ENCODE results near the gene FAM53B. TPM values are rescaled to one million over a fixed set of nuclear protein-coding genes. Genes with fewer than 3 reads are reported as not detected.

Gene FAM53B
- total RNA-seq, 1 experiment from 2014 or later, result 11.2 TPM

DNA sequence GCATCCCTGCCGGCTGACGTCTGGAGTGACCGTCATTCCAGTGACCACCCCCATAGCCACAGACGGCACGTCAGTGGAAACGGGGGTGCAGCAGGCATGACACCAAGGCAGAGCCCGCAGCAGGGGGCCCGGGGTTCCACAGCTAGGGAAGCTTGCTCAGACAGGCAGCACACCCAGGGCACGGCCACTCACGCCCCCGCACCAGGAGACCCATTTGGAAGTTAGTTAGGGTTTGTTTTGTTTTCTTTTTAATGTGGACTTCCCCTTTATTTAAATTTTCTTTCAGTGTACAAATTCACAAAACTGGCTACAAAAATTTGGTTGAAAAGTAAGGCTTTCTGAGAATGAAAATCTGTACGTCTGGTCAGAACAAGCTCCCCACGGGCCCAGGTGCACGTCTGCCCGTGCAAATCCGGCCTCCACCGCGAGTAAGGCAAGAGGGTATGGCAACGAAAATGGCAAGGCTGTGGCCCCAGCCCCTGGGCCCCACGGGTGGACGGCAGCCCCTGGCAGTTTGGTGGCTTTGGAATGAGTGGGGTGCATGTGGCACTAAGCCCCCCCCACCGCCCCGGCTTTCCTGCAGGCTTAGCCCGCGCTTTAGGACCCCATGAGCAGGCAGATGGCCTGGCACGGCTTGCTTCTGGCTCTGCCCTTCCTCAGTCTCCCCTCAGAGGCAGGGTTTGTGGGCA lies 124.2 kb downstream of the FAM53B start:
- H3K27me3 Mint-ChIP-seq (ENCODE audit: unreplicated experiment), result no peaks in the 10 kb centered on the region
- CTCF ChIA-PET, result interaction anchor here (0.6 kb wide), 1 partner anchor 43 kb away, joined by 8 read pairs; no protein-coding TSS in a partner anchor
- intact Hi-C loops (cut with micrococcal nuclease; ENCODE audit: unreplicated experiment), result loop anchor here (10.0 kb wide), 1 partner anchor 125 kb away; the partner anchor contains the start of gene FAM53B

DNA sequence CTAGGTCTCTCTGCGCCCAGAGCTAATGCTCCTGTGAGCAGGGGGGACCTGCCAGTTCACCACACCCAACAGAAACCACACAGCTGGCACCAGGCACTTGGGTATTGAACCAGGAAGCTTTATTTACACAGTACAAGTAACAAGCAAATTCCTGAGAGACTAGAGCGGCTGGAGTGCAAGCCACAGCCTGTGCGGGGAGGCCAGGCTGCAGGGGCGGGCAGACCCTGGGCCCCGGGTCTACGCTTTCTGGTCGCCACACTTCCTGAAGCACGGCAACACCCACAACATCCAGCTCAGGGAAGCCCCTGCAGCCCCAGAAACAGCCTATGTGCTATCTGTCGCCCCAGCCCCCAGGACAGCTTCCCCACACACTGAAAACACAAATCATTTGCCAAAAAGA lies 125.0 kb downstream of the FAM53B start:
- BruUV-seq (replicated peaks), result no TSS peak
- Mint-ChIP-seq H3K9me3 (ENCODE audit: low read depth, unreplicated experiment) (no peaks in the 10 kb centered on the region), H3K27ac (ENCODE audit: unreplicated experiment) (no peak overlapping the region), H3K27me3 (ENCODE audit: unreplicated experiment) (no peaks in the 10 kb centered on the region), H3K4me3 (ENCODE audit: low read depth, unreplicated experiment) (peak overlapping the region; percentile 30), H3K36me3 (ENCODE audit: insufficient read depth, unreplicated experiment) (peaks cover 6% of the 10 kb centered on the region), H3K4me1 (ENCODE audit: low read depth, unreplicated experiment) (no peaks in the 10 kb centered on the region)
- TF ChIP-seq, protein P1, sequence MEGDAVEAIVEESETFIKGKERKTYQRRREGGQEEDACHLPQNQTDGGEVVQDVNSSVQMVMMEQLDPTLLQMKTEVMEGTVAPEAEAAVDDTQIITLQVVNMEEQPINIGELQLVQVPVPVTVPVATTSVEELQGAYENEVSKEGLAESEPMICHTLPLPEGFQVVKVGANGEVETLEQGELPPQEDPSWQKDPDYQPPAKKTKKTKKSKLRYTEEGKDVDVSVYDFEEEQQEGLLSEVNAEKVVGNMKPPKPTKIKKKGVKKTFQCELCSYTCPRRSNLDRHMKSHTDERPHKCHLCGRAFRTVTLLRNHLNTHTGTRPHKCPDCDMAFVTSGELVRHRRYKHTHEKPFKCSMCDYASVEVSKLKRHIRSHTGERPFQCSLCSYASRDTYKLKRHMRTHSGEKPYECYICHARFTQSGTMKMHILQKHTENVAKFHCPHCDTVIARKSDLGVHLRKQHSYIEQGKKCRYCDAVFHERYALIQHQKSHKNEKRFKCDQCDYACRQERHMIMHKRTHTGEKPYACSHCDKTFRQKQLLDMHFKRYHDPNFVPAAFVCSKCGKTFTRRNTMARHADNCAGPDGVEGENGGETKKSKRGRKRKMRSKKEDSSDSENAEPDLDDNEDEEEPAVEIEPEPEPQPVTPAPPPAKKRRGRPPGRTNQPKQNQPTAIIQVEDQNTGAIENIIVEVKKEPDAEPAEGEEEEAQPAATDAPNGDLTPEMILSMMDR (IDR thresholded peaks at IDR 0.05; ENCODE audit: unreplicated experiment), result no peak
- peak; percentile 42 for DNase-seq
- intact Hi-C loops (cut with micrococcal nuclease; ENCODE audit: unreplicated experiment), result loop anchor here (10.0 kb wide), 1 partner anchor 126 kb away; the partner anchor contains the start of gene FAM53B
- CTCF ChIA-PET, result interaction anchor here (0.6 kb wide), 1 partner anchor 43 kb away, joined by 8 read pairs; no protein-coding TSS in a partner anchor

More for the DNA sequence above, 124.2 kb downstream of the FAM53B start:
- TF ChIP-seq, protein P1 (IDR thresholded peaks at IDR 0.05; ENCODE audit: unreplicated experiment), result no peak
- H3K4me1 Mint-ChIP-seq (ENCODE audit: low read depth, unreplicated experiment), result no peaks in the 10 kb centered on the region
- no peak overlapping the region for H3K27ac Mint-ChIP-seq (ENCODE audit: unreplicated experiment)
- no peak for DNase-seq
- no peaks in the 10 kb centered on the region for H3K9me3 Mint-ChIP-seq (ENCODE audit: low read depth, unreplicated experiment)
- H3K36me3 Mint-ChIP-seq (ENCODE audit: insufficient read depth, unreplicated experiment), result peaks cover 4% of the 10 kb centered on the region
- H3K4me3 Mint-ChIP-seq (ENCODE audit: low read depth, unreplicated experiment), result no peak overlapping the region
- BruUV-seq (replicated peaks), result no TSS peak

DNA sequence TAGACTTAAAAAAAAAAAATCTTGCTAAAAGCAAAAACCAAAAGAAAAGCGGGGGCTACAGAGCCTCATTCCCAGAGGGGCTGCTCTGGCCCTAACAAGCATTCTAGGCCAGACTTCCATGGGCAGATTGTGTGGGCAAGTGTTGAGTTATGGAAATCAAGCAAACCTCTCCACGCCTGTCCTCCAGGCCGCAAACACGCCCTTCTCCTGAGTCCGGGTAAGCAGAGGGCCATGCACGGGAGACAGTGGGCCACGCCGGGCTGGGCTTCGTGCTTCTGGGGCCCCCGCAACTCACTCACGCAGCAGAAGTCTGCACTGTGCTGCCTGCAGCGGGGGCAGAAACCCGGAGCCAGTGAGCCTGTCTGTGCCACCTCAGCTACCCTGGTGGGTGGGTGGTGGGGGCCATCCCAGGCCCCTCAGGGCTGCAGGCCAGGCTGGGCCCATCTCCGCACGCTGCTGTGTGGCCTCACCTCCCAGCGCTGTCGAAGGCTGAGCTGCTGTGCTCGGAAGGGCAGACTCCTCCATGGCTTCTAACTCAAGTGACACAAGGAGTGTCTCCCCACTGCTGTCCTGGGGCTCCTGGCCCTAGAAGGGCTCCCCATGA lies 125.6 kb downstream of the FAM53B start:
- intact Hi-C loops (cut with micrococcal nuclease; ENCODE audit: unreplicated experiment), result loop anchor here (10.0 kb wide), 1 partner anchor 126 kb away; the partner anchor contains the start of gene FAM53B
- no peak for DNase-seq
- no peaks in the 10 kb centered on the region for H3K27me3 Mint-ChIP-seq (ENCODE audit: unreplicated experiment)
- CTCF ChIA-PET, result no interaction called here
- no peaks in the 10 kb centered on the region for H3K9me3 Mint-ChIP-seq (ENCODE audit: low read depth, unreplicated experiment)
- no TSS peak for BruUV-seq (replicated peaks)
- H3K36me3 Mint-ChIP-seq (ENCODE audit: insufficient read depth, unreplicated experiment), result peaks cover 6% of the 10 kb centered on the region
- H3K4me3 Mint-ChIP-seq (ENCODE audit: low read depth, unreplicated experiment), result peak overlapping the region; percentile 30
- TF ChIP-seq, protein P1 (IDR thresholded peaks at IDR 0.05; ENCODE audit: unreplicated experiment), result no peak
- no peaks in the 10 kb centered on the region for H3K4me1 Mint-ChIP-seq (ENCODE audit: low read depth, unreplicated experiment)
- no peak overlapping the region for H3K27ac Mint-ChIP-seq (ENCODE audit: unreplicated experiment)

DNA sequence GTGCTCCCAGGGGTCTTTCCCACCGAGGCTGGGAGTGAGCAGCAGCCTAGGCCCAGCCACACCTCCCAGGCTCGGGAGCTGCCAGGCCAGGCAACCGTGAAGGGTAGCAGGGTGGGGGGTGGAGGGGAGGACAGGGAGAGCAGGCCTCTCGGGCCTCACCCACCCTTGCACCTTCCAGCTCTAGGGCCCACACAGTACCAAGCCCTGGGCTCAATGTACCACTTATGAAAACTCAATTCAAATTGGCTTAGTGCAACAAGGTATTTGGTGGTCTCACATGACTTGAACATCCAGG lies 127.4 kb downstream of the FAM53B start:
- CTCF ChIA-PET, result no interaction called here
- H3K36me3 Mint-ChIP-seq (ENCODE audit: insufficient read depth, unreplicated experiment), result peaks cover 6% of the 10 kb centered on the region

More for the DNA sequence above, 127.4 kb downstream of the FAM53B start:
- TF ChIP-seq, protein P1 (IDR thresholded peaks at IDR 0.05; ENCODE audit: unreplicated experiment), result no peak
- Mint-ChIP-seq H3K27me3 (ENCODE audit: unreplicated experiment) (no peaks in the 10 kb centered on the region), H3K9me3 (ENCODE audit: low read depth, unreplicated experiment) (no peaks in the 10 kb centered on the region), H3K4me1 (ENCODE audit: low read depth, unreplicated experiment) (no peaks in the 10 kb centered on the region), H3K27ac (ENCODE audit: unreplicated experiment) (no peak overlapping the region), H3K4me3 (ENCODE audit: low read depth, unreplicated experiment) (no peak overlapping the region)
- BruUV-seq (replicated peaks), result no TSS peak
- intact Hi-C loops (cut with micrococcal nuclease; ENCODE audit: unreplicated experiment), result loop anchor here (10.0 kb wide), 1 partner anchor 128 kb away; the partner anchor contains the start of gene FAM53B
- no peak for DNase-seq

Data from Calu3 (cell line).